HepG2 (cell line): ENCODE results near the gene ATG4D. TPM values are rescaled to one million over a fixed set of nuclear protein-coding genes. Genes with fewer than 3 reads are reported as not detected.

Experiments
- CREBL2 ChIP-seq: sonication (generic); formaldehyde crosslinking; IDR thresholded peaks from 2 replicates; pipeline ENCODE4 v1.8.1; 2023; ENCODE audit warnings: missing genetic modification reagents, mild to moderate bottlenecking, borderline replicate concordance
- CTCF ChIP-seq: sonication (generic); formaldehyde crosslinking; IDR thresholded peaks from 2 replicates; pipeline ENCODE4 v1.5.0; 2020; ENCODE audit warnings: mild to moderate bottlenecking, missing genetic modification reagents, moderate library complexity
- DRAP1 ChIP-seq: IDR thresholded peaks from 2 replicates; pipeline ENCODE4 v1.6.1; 2016; ENCODE audit warnings: missing genetic modification reagents, missing compliant biosample characterization
- GATAD1 ChIP-seq: IDR thresholded peaks from 2 replicates; pipeline ENCODE4 v1.6.1; 2016; ENCODE audit warnings: missing genetic modification reagents, missing compliant biosample characterization
- IKZF1 ChIP-seq: fragments of 450-650 bp; IDR thresholded peaks from 2 replicates; pipeline ENCODE4 v1.7.1; 2016
- KDM2A ChIP-seq: sonication (generic); formaldehyde crosslinking; IDR thresholded peaks from 2 replicates; pipeline ENCODE4 v1.4.0; 2020; ENCODE audit warnings: low read depth, missing genetic modification reagents, borderline replicate concordance
- MAFK ChIP-seq, 2 experiments: IDR thresholded peaks in 1 of 2; conservative IDR thresholded peaks in 1 of 2; 2 replicates each; pipeline ENCODE4 v1.6.1; 2011; ENCODE audit warnings: improper control_type of control experiment in 2 of 2, low read length in 2 of 2
- PHF8 ChIP-seq: sonication (generic); formaldehyde crosslinking; IDR thresholded peaks from 2 replicates; pipeline ENCODE4 v1.5.0; 2020; ENCODE audit warnings: missing genetic modification reagents
- SMAD1 ChIP-seq: sonication (generic); formaldehyde crosslinking; IDR thresholded peaks from 2 replicates; pipeline ENCODE4 v1.4.0; 2020; ENCODE audit warnings: missing genetic modification reagents, low read depth, mild to moderate bottlenecking, borderline replicate concordance
- THRA ChIP-seq: sonication (generic); formaldehyde crosslinking; IDR thresholded peaks from 2 replicates; pipeline ENCODE4 v1.4.0; 2020; ENCODE audit warnings: missing genetic modification reagents, borderline replicate concordance
- ZFP62 ChIP-seq: sonication (generic); formaldehyde crosslinking; IDR thresholded peaks from 2 replicates; pipeline ENCODE4 v1.4.0; 2020; ENCODE audit warnings: missing genetic modification reagents
- ZIK1 ChIP-seq: sonication (generic); formaldehyde crosslinking; IDR thresholded peaks from 2 replicates; pipeline ENCODE4 v1.5.0; 2020; ENCODE audit warnings: mild to moderate bottlenecking, low read depth, missing genetic modification reagents, borderline replicate concordance
- ZNF460 ChIP-seq: sonication (generic); formaldehyde crosslinking; IDR thresholded peaks from 2 replicates; pipeline ENCODE4 v1.5.1; 2020; ENCODE audit warnings: missing genetic modification reagents, mild to moderate bottlenecking, borderline replicate concordance
- ZNF777 ChIP-seq: sonication (generic); formaldehyde crosslinking; IDR thresholded peaks from 2 replicates; pipeline ENCODE4 v1.4.0; 2020; ENCODE audit warnings: missing genetic modification reagents
- ZSCAN20 ChIP-seq: sonication (generic); formaldehyde crosslinking; IDR thresholded peaks from 2 replicates; pipeline ENCODE4 v1.4.0; 2020; ENCODE audit warnings: missing genetic modification reagents, mild to moderate bottlenecking, borderline replicate concordance
- polyA plus RNA-seq, 8 experiments: library from polyadenylated mRNA; depleted of rRNA in 3 of 8; stranded (reverse) in 7 of 8; unstranded in 1 of 8; fragments of >200 nt; fragmentation: Illumina TruSeq in 4 of 8; extraction: Trizol in 4 of 8; gene quantifications; 2 replicates each; pipeline versions ENCODE4 v1.2.1 to v1.2.3, GENCODE V29; 2011 to 2016; ENCODE audit warnings: low read depth in 4 of 8, missing spikeins in 1 of 8, mixed read lengths in 1 of 8; ENCODE audit not compliant: insufficient read depth in 1 of 8
- total RNA-seq, 5 experiments: library from RNA; depleted of rRNA; stranded (reverse); fragments of >200 nt; fragmentation: Illumina TruSeq; extraction: Trizol; gene quantifications; 2 replicates each; pipeline ENCODE4 v1.2.3, GENCODE V29; 2016; ENCODE audit warnings: low read depth in 1 of 5
- TF ChIP-seq, protein P1 (sequence below): sonication (generic); formaldehyde crosslinking; IDR thresholded peaks from 2 replicates; pipeline ENCODE4 v1.4.0; 2020; ENCODE audit warnings: mild to moderate bottlenecking, missing genetic modification reagents
- TF ChIP-seq, protein P2 (sequence below): sonication (generic); formaldehyde crosslinking; IDR thresholded peaks from 2 replicates; pipeline ENCODE4 v1.5.1; 2020; ENCODE audit warnings: mild to moderate bottlenecking, missing genetic modification reagents, borderline replicate concordance

Gene ATG4D
- total and polyA plus RNA-seq, 2 of the 13 experiments (the other 11 are each of a cell fraction or from before 2014, with no cell fraction given): 17.8 to 19.0 TPM

GRCh38 chr19:10502524-10503001 lies 41.1 kb upstream of the ATG4D start (continued):
- peak; percentile 80; the same call in 1 of the 2 replicates for TF ChIP-seq ZSCAN20 (CRISPR knock-in tag)
- TF ChIP-seq PHF8: peak; percentile 85; the same call in 1 of the 2 replicates
- TF ChIP-seq, protein P1, sequence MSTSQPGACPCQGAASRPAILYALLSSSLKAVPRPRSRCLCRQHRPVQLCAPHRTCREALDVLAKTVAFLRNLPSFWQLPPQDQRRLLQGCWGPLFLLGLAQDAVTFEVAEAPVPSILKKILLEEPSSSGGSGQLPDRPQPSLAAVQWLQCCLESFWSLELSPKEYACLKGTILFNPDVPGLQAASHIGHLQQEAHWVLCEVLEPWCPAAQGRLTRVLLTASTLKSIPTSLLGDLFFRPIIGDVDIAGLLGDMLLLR: peak; percentile 55; the same call in 1 of the 2 replicates
- peak; percentile 70 to 89 for TF ChIP-seq MAFK (conservative IDR thresholded peaks at IDR 0.05 in 1 of 2, IDR thresholded peaks at IDR 0.05 in 1 of 2; ENCODE audit: low read length in 2 of 2)
- peak; percentile 68 for TF ChIP-seq DRAP1 (CRISPR knock-in tag)
- TF ChIP-seq ZNF460: peak; percentile 27; the same call in 1 of the 2 replicates
- peak; percentile 8; the same call in 1 of the 2 replicates for TF ChIP-seq CTCF
- no peak for TF ChIP-seq ZFP62
- peak; percentile 56; the same call in 1 of the 2 replicates for TF ChIP-seq GATAD1 (CRISPR knock-in tag)
- TF ChIP-seq SMAD1: peak; percentile 66; the same call in 1 of the 2 replicates
- peak; percentile 58; the same call in 1 of the 2 replicates for TF ChIP-seq THRA
- TF ChIP-seq KDM2A (CRISPR knock-in tag): peak; percentile 59; the same call in 1 of the 2 replicates
- peak; percentile 64; the same call in 1 of the 2 replicates for TF ChIP-seq CREBL2 (CRISPR knock-in tag)
- TF ChIP-seq ZIK1 (CRISPR knock-in tag): peak; percentile 72; the same call in 1 of the 2 replicates
- no peak for TF ChIP-seq IKZF1
- TF ChIP-seq, protein P2, sequence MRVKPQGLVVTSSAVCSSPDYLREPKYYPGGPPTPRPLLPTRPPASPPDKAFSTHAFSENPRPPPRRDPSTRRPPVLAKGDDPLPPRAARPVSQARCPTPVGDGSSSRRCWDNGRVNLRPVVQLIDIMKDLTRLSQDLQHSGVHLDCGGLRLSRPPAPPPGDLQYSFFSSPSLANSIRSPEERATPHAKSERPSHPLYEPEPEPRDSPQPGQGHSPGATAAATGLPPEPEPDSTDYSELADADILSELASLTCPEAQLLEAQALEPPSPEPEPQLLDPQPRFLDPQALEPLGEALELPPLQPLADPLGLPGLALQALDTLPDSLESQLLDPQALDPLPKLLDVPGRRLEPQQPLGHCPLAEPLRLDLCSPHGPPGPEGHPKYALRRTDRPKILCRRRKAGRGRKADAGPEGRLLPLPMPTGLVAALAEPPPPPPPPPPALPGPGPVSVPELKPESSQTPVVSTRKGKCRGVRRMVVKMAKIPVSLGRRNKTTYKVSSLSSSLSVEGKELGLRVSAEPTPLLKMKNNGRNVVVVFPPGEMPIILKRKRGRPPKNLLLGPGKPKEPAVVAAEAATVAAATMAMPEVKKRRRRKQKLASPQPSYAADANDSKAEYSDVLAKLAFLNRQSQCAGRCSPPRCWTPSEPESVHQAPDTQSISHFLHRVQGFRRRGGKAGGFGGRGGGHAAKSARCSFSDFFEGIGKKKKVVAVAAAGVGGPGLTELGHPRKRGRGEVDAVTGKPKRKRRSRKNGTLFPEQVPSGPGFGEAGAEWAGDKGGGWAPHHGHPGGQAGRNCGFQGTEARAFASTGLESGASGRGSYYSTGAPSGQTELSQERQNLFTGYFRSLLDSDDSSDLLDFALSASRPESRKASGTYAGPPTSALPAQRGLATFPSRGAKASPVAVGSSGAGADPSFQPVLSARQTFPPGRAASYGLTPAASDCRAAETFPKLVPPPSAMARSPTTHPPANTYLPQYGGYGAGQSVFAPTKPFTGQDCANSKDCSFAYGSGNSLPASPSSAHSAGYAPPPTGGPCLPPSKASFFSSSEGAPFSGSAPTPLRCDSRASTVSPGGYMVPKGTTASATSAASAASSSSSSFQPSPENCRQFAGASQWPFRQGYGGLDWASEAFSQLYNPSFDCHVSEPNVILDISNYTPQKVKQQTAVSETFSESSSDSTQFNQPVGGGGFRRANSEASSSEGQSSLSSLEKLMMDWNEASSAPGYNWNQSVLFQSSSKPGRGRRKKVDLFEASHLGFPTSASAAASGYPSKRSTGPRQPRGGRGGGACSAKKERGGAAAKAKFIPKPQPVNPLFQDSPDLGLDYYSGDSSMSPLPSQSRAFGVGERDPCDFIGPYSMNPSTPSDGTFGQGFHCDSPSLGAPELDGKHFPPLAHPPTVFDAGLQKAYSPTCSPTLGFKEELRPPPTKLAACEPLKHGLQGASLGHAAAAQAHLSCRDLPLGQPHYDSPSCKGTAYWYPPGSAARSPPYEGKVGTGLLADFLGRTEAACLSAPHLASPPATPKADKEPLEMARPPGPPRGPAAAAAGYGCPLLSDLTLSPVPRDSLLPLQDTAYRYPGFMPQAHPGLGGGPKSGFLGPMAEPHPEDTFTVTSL: 0 out of 2 replicates have a peak, but pooled peaks have one; percentile 34
- TF ChIP-seq ZNF777: 0 out of 2 replicates have a peak, but pooled peaks have one; percentile 5
